ENCODE measurements around the gene NAT14.

The NAT14 gene

DNA sequence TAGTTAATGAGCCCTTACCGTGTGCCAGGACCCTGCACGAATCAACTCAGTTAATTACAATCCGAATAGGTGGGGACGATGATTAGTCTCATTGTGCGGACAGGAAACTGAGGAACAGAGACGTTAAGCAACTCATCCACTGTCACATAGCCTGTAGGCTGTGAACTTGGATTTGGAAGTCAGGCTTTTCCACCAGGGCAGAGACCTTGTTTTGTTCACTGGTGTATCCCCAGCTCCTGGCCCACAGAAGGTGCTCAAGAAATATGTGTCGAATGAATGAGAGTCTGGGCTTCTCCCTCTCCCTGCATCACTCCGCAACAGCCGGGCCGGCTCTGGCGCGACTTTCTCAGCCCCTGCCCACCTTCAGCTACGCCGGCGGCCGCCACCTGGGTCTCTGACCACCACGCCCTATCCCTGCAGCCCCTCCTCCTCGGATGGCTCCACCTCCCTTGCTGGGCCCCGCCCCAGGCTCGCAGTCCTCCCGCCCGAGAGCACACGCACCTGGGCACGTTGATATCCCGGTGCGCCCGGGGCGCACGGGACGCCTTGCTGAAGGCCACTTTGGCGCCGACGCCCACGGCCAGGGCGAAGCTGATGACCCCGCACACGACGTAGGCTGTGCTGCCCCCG is 43.2 kb upstream of the NAT14 start:
- Histone ChIP-seq H3K27ac (ENCODE audit: insufficient read depth in 1 of 2, low read depth in 1 of 2, low read length in 2 of 2, poor library complexity in 1 of 2, severe bottlenecking in 2 of 2) (no peak overlapping the region), H3K36me3 (ENCODE audit: control insufficient read depth in 4 of 4, insufficient read depth in 4 of 4, low read length in 3 of 4) (no peaks in the 10 kb centered on the region), H3K27me3 (replicated peaks in 2 of 5; ENCODE audit: control insufficient read depth in 4 of 5, insufficient read depth in 5 of 5, low read length in 4 of 5) (peaks cover 3 to 94% (median 52%) of the 10 kb centered on the region in 5 experiments), H3K4me1 (ENCODE audit: control extremely low read depth in 1 of 4, control insufficient read depth in 4 of 4, insufficient read depth in 4 of 4, low read length in 3 of 4) (peaks cover 0 to 34% (median 28%) of the 10 kb centered on the region in 4 experiments), H3K9me3 (ENCODE audit: control extremely low read depth in 1 of 5, control insufficient read depth in 4 of 5, insufficient read depth in 2 of 5, low read depth in 1 of 5, low read length in 4 of 5) (no peaks in the 10 kb centered on the region), H3K4me3 (ENCODE audit: control insufficient read depth in 1 of 7, extremely low read depth in 1 of 7, insufficient read depth in 4 of 7, low read depth in 2 of 7, low read length in 6 of 7) (no peak overlapping the region)
- CTCF ChIA-PET = no interaction called here
- 2% methylated on average over 38 of the region's 39 CpGs for WGBS (ENCODE audit: insufficient coverage)
- POLR2A ChIA-PET = interaction anchor here (1.8 kb wide), 1 partner anchor 34 kb away, joined by 7 read pairs; the partner anchor contains the start of gene UBE2S
- DNase-seq = no peak

DNA sequence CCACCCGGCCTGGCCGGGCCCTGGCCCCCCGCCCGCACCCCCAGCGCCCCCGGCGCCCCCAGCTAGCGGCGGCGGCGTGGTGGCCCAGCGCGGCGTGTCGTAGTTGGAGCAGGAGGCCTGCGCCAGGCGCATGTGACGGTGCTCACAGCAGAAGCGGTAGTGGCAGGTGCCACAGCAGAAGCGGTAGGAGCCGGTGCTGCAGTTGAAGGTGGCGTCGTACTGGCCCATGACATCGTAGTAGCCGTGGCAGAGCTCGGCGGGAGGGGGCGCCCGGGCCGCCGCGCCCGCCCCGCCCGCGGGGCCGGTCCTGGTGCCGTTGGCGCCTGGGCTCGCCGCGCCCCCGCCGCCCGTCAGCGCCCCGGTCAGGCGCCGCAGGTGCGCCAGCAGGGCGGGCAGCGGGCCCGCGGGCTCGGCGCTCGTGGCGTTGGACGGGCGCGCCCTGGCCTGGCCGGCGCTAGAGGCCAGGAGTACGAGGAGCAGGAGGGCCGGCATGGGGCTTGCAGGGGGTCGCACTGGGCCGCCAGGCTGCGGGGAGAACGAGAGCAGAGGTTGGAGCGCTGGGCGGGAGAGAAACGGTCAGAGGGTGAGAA is 42.5 kb upstream of the NAT14 start:
- Histone ChIP-seq H3K9me3 (ENCODE audit: control extremely low read depth in 1 of 5, control insufficient read depth in 4 of 5, insufficient read depth in 2 of 5, low read depth in 1 of 5, low read length in 4 of 5) (no peaks in the 10 kb centered on the region), H3K27ac (ENCODE audit: insufficient read depth in 1 of 2, low read depth in 1 of 2, low read length in 2 of 2, poor library complexity in 1 of 2, severe bottlenecking in 2 of 2) (no peak overlapping the region), H3K36me3 (ENCODE audit: control insufficient read depth in 4 of 4, insufficient read depth in 4 of 4, low read length in 3 of 4) (no peaks in the 10 kb centered on the region), H3K27me3 (replicated peaks in 2 of 5; ENCODE audit: control insufficient read depth in 4 of 5, insufficient read depth in 5 of 5, low read length in 4 of 5) (peaks cover 3 to 95% (median 49%) of the 10 kb centered on the region in 5 experiments), H3K4me1 (ENCODE audit: control extremely low read depth in 1 of 4, control insufficient read depth in 4 of 4, insufficient read depth in 4 of 4, low read length in 3 of 4) (peaks cover 0 to 34% (median 28%) of the 10 kb centered on the region in 4 experiments), H3K4me3 (ENCODE audit: control insufficient read depth in 1 of 7, extremely low read depth in 1 of 7, insufficient read depth in 4 of 7, low read depth in 2 of 7, low read length in 6 of 7) (no peak overlapping the region)
- WGBS (ENCODE audit: insufficient coverage) = 1% methylated on average over 53 of the region's 72 CpGs
- DNase-seq = peak in 2 of 3 donors; percentile 70 to 77
- POLR2A ChIA-PET = interaction anchor here (1.8 kb wide), 1 partner anchor 35 kb away, joined by 7 read pairs; the partner anchor contains the start of gene UBE2S
- CTCF ChIA-PET = no interaction called here

DNA sequence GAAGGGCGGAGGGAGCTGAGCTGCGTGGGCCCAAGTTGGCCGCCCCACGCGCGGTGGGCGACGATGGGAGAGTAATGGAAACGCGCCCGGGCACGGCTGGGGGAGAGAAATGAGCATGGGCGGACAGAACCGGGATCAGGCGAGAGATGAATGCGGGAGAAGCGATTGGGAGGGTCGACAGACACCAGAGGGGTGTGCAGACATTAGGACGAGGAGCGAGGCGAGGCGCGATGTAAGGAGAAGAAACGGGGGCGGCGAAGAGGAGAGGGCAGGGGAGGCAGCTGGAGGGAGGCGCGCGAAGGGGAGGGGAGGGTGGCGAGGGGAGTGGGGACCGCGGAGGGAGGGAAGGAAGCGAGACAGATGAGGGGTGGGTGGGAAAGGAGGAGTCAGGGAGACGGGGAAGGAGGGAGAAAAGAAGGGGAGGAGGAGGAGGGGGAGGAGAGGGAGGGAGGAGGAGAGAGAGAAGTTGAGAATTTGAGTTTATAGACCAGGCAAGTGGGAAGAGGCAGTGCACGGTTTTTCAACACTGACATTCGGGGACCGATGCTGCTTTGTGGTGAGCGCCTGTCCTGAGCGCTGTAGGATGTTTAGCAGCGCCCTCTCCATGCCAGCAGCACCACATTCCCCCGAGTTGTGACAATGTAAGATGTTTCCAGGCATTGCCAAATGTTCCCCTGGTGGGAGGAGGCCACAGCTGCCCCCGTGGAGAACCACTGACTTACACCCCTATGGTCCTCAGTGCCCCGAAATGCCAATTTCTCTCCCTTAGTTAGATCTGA is 41.8 kb upstream of the NAT14 start, which contains the start of gene SHISA7:
SHISA7 (minus strand) TSS at position 256 of the 779 bp plus-strand sequence. CDS start 437 bp downstream, outside the sequence.
- WGBS (ENCODE audit: insufficient coverage) = under 1% methylated on average over 32 of the region's 43 CpGs
- Histone ChIP-seq H3K36me3 (ENCODE audit: control insufficient read depth in 4 of 4, insufficient read depth in 4 of 4, low read length in 3 of 4) (no peaks in the 10 kb centered on the region), H3K4me1 (ENCODE audit: control extremely low read depth in 1 of 4, control insufficient read depth in 4 of 4, insufficient read depth in 4 of 4, low read length in 3 of 4) (peaks cover 0 to 34% (median 28%) of the 10 kb centered on the region in 4 experiments), H3K4me3 (ENCODE audit: control insufficient read depth in 1 of 7, extremely low read depth in 1 of 7, insufficient read depth in 4 of 7, low read depth in 2 of 7, low read length in 6 of 7) (peak within 1 kb of the TSS in 2 of 7 experiments; percentile 8 to 23), H3K27me3 (replicated peaks in 2 of 5; ENCODE audit: control insufficient read depth in 4 of 5, insufficient read depth in 5 of 5, low read length in 4 of 5) (peaks cover 3 to 96% (median 48%) of the 10 kb centered on the region in 5 experiments), H3K27ac (ENCODE audit: insufficient read depth in 1 of 2, low read depth in 1 of 2, low read length in 2 of 2, poor library complexity in 1 of 2, severe bottlenecking in 2 of 2) (no peak within 1 kb of the TSS), H3K9me3 (ENCODE audit: control extremely low read depth in 1 of 5, control insufficient read depth in 4 of 5, insufficient read depth in 2 of 5, low read depth in 1 of 5, low read length in 4 of 5) (no peaks in the 10 kb centered on the region)
- ChIA-PET CTCF (interaction anchor here (1.0 to 1.1 kb wide), 3 partner anchors 10 to 25 kb away, joined by 3 read pairs; no protein-coding TSS in a partner anchor), POLR2A (interaction anchor here (1.8 kb wide), 1 partner anchor 36 kb away, joined by 7 read pairs; the partner anchor contains the start of gene UBE2S)
- DNase-seq = peak; percentile 40 to 72 (median 60)

DNA sequence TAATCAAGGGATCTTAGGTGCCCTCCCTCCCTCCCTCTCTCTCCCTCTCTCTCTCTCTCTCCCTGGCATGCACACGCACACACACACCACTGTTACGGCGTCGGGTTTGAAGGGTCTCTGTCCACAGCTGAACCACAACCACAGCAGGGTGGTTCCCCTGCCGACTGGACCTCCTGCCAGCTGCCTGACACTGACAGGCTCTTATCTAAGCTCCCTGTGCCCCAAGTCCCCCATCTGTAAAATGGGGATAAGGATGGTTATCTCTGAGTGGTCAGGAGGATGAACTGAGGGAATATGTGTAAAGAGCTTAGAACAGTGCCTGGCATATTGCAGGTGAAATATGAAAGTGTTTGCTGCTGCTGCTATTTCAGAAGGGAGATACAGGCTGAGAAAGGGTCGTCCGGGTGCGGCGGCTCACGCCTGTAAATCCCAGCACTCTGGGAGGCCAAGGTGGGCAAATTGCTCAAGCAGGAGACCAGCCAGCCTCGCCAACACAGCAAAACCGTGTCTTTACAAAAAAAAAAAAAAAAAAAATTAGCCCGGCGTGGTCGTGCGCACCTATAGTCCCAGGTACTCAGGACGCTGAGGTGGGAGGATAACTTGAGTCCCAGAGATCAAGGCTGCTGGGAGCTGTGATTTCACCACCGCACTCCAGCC is 41.0 kb upstream of the NAT14 start:
- 30% methylated on average over 13 of the region's 18 CpGs for WGBS (ENCODE audit: insufficient coverage)
- H3K9me3 ChIP-seq (ENCODE audit: control extremely low read depth in 1 of 5, control insufficient read depth in 4 of 5, insufficient read depth in 2 of 5, low read depth in 1 of 5, low read length in 4 of 5) = no peaks in the 10 kb centered on the region
- peaks cover 3 to 94% (median 41%) of the 10 kb centered on the region in 5 experiments for H3K27me3 ChIP-seq (replicated peaks in 2 of 5; ENCODE audit: control insufficient read depth in 4 of 5, insufficient read depth in 5 of 5, low read length in 4 of 5)

DNA sequence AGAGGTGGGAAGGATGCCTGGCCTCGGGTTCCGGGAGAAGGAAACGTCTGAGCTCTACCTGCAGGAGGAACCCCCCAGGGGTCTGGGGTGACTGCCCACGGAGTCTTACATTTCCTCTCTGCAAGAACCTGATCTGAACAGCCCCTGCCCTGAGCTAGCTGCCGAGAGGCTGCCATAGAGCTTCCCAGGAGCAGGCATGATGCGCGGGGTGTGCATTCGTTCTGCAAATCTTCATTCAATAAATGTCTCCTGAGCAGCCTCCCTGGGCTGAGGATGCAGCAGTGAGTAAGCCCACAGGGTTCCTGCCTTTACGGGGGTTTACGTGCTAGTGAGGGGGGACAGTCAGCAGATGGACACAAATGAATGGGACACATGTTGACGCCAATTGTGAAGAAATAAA is 40.3 kb upstream of the NAT14 start:
- Histone ChIP-seq H3K4me3 (ENCODE audit: control insufficient read depth in 1 of 7, extremely low read depth in 1 of 7, insufficient read depth in 4 of 7, low read depth in 2 of 7, low read length in 6 of 7) (no peak overlapping the region), H3K27ac (ENCODE audit: insufficient read depth in 1 of 2, low read depth in 1 of 2, low read length in 2 of 2, poor library complexity in 1 of 2, severe bottlenecking in 2 of 2) (no peak overlapping the region), H3K36me3 (ENCODE audit: control insufficient read depth in 4 of 4, insufficient read depth in 4 of 4, low read length in 3 of 4) (no peaks in the 10 kb centered on the region), H3K9me3 (ENCODE audit: control extremely low read depth in 1 of 5, control insufficient read depth in 4 of 5, insufficient read depth in 2 of 5, low read depth in 1 of 5, low read length in 4 of 5) (no peaks in the 10 kb centered on the region), H3K27me3 (replicated peaks in 2 of 5; ENCODE audit: control insufficient read depth in 4 of 5, insufficient read depth in 5 of 5, low read length in 4 of 5) (peaks cover 3 to 94% (median 39%) of the 10 kb centered on the region in 5 experiments), H3K4me1 (ENCODE audit: control extremely low read depth in 1 of 4, control insufficient read depth in 4 of 4, insufficient read depth in 4 of 4, low read length in 3 of 4) (peaks cover 0 to 34% (median 28%) of the 10 kb centered on the region in 4 experiments)
- WGBS (ENCODE audit: insufficient coverage) = 34% methylated on average over 9 of the region's 11 CpGs
- no peak for DNase-seq
- ChIA-PET CTCF (interaction anchor here (0.6 kb wide), 1 partner anchor 8 kb away, joined by 3 read pairs; no protein-coding TSS in a partner anchor), POLR2A (no interaction called here)

More for the DNA sequence above, 41.0 kb upstream of the NAT14 start:
- ChIA-PET POLR2A (no interaction called here), CTCF (interaction anchor here (0.6 to 1.1 kb wide), 4 partner anchors 9 to 24 kb away, joined by 3 read pairs; no protein-coding TSS in a partner anchor)
- Histone ChIP-seq H3K4me1 (ENCODE audit: control extremely low read depth in 1 of 4, control insufficient read depth in 4 of 4, insufficient read depth in 4 of 4, low read length in 3 of 4) (peaks cover 0 to 34% (median 28%) of the 10 kb centered on the region in 4 experiments), H3K4me3 (ENCODE audit: control insufficient read depth in 1 of 7, extremely low read depth in 1 of 7, insufficient read depth in 4 of 7, low read depth in 2 of 7, low read length in 6 of 7) (no peak overlapping the region), H3K27ac (ENCODE audit: insufficient read depth in 1 of 2, low read depth in 1 of 2, low read length in 2 of 2, poor library complexity in 1 of 2, severe bottlenecking in 2 of 2) (no peak overlapping the region), H3K36me3 (ENCODE audit: control insufficient read depth in 4 of 4, insufficient read depth in 4 of 4, low read length in 3 of 4) (no peaks in the 10 kb centered on the region)
- peak; percentile 50 to 88 (median 78) for DNase-seq

DNA sequence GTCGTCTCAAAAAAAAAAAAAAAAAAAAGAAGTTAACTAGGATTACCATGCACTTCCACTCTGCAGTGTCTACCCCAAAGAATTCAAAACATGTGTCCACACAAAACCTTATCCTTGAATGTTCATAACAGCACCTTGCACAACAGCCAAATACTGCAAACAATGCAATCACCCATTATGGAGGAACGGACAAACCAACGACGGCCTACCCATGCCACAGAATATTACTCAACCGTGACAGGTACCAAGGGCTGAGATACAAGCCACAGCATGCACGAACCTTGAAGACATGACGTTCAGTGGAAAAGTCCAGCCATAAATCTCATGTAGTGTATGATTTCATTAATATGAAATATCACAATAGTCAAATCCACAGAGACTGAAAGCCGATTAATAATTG is 38.9 kb upstream of the NAT14 start:
- H3K27ac ChIP-seq (ENCODE audit: insufficient read depth in 1 of 2, low read depth in 1 of 2, low read length in 2 of 2, poor library complexity in 1 of 2, severe bottlenecking in 2 of 2) = no peak overlapping the region
- no peaks in the 10 kb centered on the region for H3K36me3 ChIP-seq (ENCODE audit: control insufficient read depth in 4 of 4, insufficient read depth in 4 of 4, low read length in 3 of 4)
- POLR2A ChIA-PET = interaction anchor here (1.0 kb wide), 1 partner anchor 39 kb away, joined by 3 read pairs; no protein-coding TSS in a partner anchor
- CTCF ChIA-PET = interaction anchor here (0.6 to 0.7 kb wide), 2 partner anchors 8 to 299 kb away, joined by 3 read pairs; no protein-coding TSS in a partner anchor
- H3K4me3 ChIP-seq (ENCODE audit: control insufficient read depth in 1 of 7, extremely low read depth in 1 of 7, insufficient read depth in 4 of 7, low read depth in 2 of 7, low read length in 6 of 7) = no peak overlapping the region
- peaks cover 0 to 93% (median 41%) of the 10 kb centered on the region in 5 experiments for H3K27me3 ChIP-seq (replicated peaks in 2 of 5; ENCODE audit: control insufficient read depth in 4 of 5, insufficient read depth in 5 of 5, low read length in 4 of 5)
- no peak for DNase-seq
- 90% methylated on average over 2 of the region's 8 CpGs for WGBS (ENCODE audit: insufficient coverage)
- no peaks in the 10 kb centered on the region for H3K9me3 ChIP-seq (ENCODE audit: control extremely low read depth in 1 of 5, control insufficient read depth in 4 of 5, insufficient read depth in 2 of 5, low read depth in 1 of 5, low read length in 4 of 5)
- H3K4me1 ChIP-seq (ENCODE audit: control extremely low read depth in 1 of 4, control insufficient read depth in 4 of 4, insufficient read depth in 4 of 4, low read length in 3 of 4) = peaks cover 0 to 26% (median 19%) of the 10 kb centered on the region in 4 experiments
